Ishikawa (cell line): ENCODE measurements around the gene PAK1IP1.

Source experiments
- CEBPB ChIP-seq: IDR thresholded peaks from 2 replicates; pipeline ENCODE4 v1.6.1; 2012
- CREB1 ChIP-seq: IDR thresholded peaks from 2 replicates; pipeline ENCODE4 v1.6.1; 2012; ENCODE audit warnings: low read depth
- EGR1 ChIP-seq: IDR thresholded peaks from 2 replicates; pipeline ENCODE4 v1.6.1; 2012
- EP300 ChIP-seq: IDR thresholded peaks from 2 replicates; pipeline ENCODE4 v1.6.1; 2012; ENCODE audit warnings: borderline replicate concordance
- MAX ChIP-seq: IDR thresholded peaks from 2 replicates; pipeline ENCODE4 v1.6.1; 2012
- RAD21 ChIP-seq: IDR thresholded peaks from 2 replicates; pipeline ENCODE4 v1.6.1; 2012; ENCODE audit warnings: low read depth
- REST ChIP-seq: IDR thresholded peaks from 2 replicates; pipeline ENCODE4 v1.6.1; 2012; ENCODE audit warnings: low read depth, mild to moderate bottlenecking
- TAF1 ChIP-seq: IDR thresholded peaks from 2 replicates; pipeline ENCODE4 v1.6.1; 2012; ENCODE audit warnings: low read depth, mild to moderate bottlenecking
- TCF12 ChIP-seq: IDR thresholded peaks from 2 replicates; pipeline ENCODE4 v1.6.1; 2012; ENCODE audit warnings: low read depth
- USF1 ChIP-seq: IDR thresholded peaks from 2 replicates; pipeline ENCODE4 v1.6.1; 2012
- YY1 ChIP-seq: IDR thresholded peaks from 2 replicates; pipeline ENCODE4 v1.6.1; 2012; ENCODE audit warnings: low read depth
- ZBTB7A ChIP-seq: IDR thresholded peaks from 2 replicates; pipeline ENCODE4 v1.6.1; 2012; ENCODE audit warnings: low read depth

- TF ChIP-seq CREB1 (no peak), REST (no peak), EP300 (no peak), RAD21 (no peak), CEBPB (no peak), MAX (no peak), TCF12 (no peak), YY1 (no peak), USF1 (no peak), EGR1 (no peak), TAF1 (no peak), ZBTB7A (no peak)
These were observed 26.4 kb upstream of the PAK1IP1 start for GRCh38 chr6:10668126-10668917.
